Vagina (tissue), 2 donors: ENCODE results near the gene CDH24.

Source experiments
- CTCF ChIP-seq, 3 experiments: fragments of 450-650 bp in 2 of 3; fragments of 200-600 bp in 1 of 3; sonication (generic) in 1 of 3; IDR thresholded peaks; one replicate each; pipeline ENCODE4 v1.5.1; 2017 to 2019; ENCODE audit warnings: antibody characterized with exemption in 3 of 3, mild to moderate bottlenecking in 2 of 3, moderate library complexity in 2 of 3
- POLR2A ChIP-seq, 2 donors: fragments of 450-650 bp; IDR thresholded peaks; one replicate each; pipeline ENCODE4 v1.6.1; 2017; ENCODE audit warnings: antibody characterized with exemption in 2 of 2, mild to moderate bottlenecking in 2 of 2, moderate library complexity in 2 of 2
- POLR2AphosphoS5 ChIP-seq, 2 donors: sonication (generic); formaldehyde crosslinking; IDR thresholded peaks; one replicate each; pipeline ENCODE4 v1.9.0; 2017; ENCODE audit warnings: antibody characterized with exemption in 2 of 2, mild to moderate bottlenecking in 2 of 2, low read depth in 1 of 2; ENCODE audit not compliant: insufficient read depth in 1 of 2

- no peak for TF ChIP-seq CTCF (IDR thresholded peaks at IDR 0.05)
- no peak for TF ChIP-seq POLR2A (IDR thresholded peaks at IDR 0.05)
- no peak for TF ChIP-seq POLR2AphosphoS5 (IDR thresholded peaks at IDR 0.05; ENCODE audit: insufficient read depth in 1 of 2, low read depth in 1 of 2)
Measured at GRCh38 chr14:23077962-23078361, 20.6 kb upstream of the CDH24 start.
